HEK293 (cell line): ENCODE results near the gene POMP.

Experiments used
- ZNF121 ChIP-seq: fragments of 450-650 bp; formaldehyde crosslinking; IDR thresholded peaks from 2 replicates; pipeline ENCODE4 v1.5.1; 2016; ENCODE audit warnings: missing biosample characterization, missing genetic modification characterization
- ZNF239 ChIP-seq: fragments of 450-650 bp; formaldehyde crosslinking; IDR thresholded peaks from 2 replicates; pipeline ENCODE4 v1.5.1; 2016; ENCODE audit warnings: missing biosample characterization, missing genetic modification characterization
- ZNF24 ChIP-seq: fragments of 450-650 bp; formaldehyde crosslinking; IDR thresholded peaks from 2 replicates; pipeline ENCODE4 v1.5.1; 2016; ENCODE audit warnings: missing biosample characterization, missing genetic modification characterization
- ZNF555 ChIP-seq: fragments of 450-650 bp; formaldehyde crosslinking; conservative IDR thresholded peaks from 2 replicates; pipeline ENCODE4 v1.5.1; 2017; ENCODE audit warnings: missing biosample characterization, mild to moderate bottlenecking, missing genetic modification characterization, inconsistent platforms
- ZNF571 ChIP-seq: fragments of 450-650 bp; formaldehyde crosslinking; IDR thresholded peaks from 2 replicates; pipeline ENCODE4 v1.5.0; 2017; ENCODE audit warnings: missing biosample characterization, missing genetic modification characterization
- ZNF776 ChIP-seq: fragments of 450-650 bp; formaldehyde crosslinking; IDR thresholded peaks from 2 replicates; pipeline ENCODE4 v1.5.0; 2017; ENCODE audit warnings: missing biosample characterization, missing genetic modification characterization, borderline replicate concordance
- ZNF785 ChIP-seq: fragments of 450-650 bp; formaldehyde crosslinking; IDR thresholded peaks from 2 replicates; pipeline ENCODE4 v1.5.1; 2016; ENCODE audit warnings: missing biosample characterization, missing genetic modification characterization
- ZNF837 ChIP-seq: fragments of 450-650 bp; formaldehyde crosslinking; IDR thresholded peaks from 2 replicates; pipeline ENCODE4 v1.5.1; 2016; ENCODE audit warnings: missing biosample characterization, missing genetic modification characterization
- TF ChIP-seq, protein P1 (sequence below): fragments of 450-650 bp; formaldehyde crosslinking; IDR thresholded peaks from 2 replicates; pipeline ENCODE4 v1.5.1; 2016; ENCODE audit warnings: missing biosample characterization, missing genetic modification characterization
- TF ChIP-seq, protein P2 (sequence below): fragments of 450-650 bp; formaldehyde crosslinking; IDR thresholded peaks from 2 replicates; pipeline ENCODE4 v1.5.1; 2016; ENCODE audit warnings: missing biosample characterization, missing genetic modification characterization
- TF ChIP-seq, protein P3 (sequence below): fragments of 450-650 bp; formaldehyde crosslinking; IDR thresholded peaks from 2 replicates; pipeline ENCODE4 v1.5.1; 2017; ENCODE audit warnings: missing biosample characterization, missing genetic modification characterization
- TF ChIP-seq, protein P4 (sequence below): fragments of 450-650 bp; formaldehyde crosslinking; conservative IDR thresholded peaks from 2 replicates; pipeline ENCODE4 v1.5.1; 2016; ENCODE audit warnings: low read depth, missing biosample characterization, missing genetic modification characterization
- TF ChIP-seq, protein P5 (sequence below): fragments of 450-650 bp; formaldehyde crosslinking; IDR thresholded peaks from 2 replicates; pipeline ENCODE4 v1.5.1; 2016; ENCODE audit warnings: missing biosample characterization, missing genetic modification characterization, low read depth

DNA sequence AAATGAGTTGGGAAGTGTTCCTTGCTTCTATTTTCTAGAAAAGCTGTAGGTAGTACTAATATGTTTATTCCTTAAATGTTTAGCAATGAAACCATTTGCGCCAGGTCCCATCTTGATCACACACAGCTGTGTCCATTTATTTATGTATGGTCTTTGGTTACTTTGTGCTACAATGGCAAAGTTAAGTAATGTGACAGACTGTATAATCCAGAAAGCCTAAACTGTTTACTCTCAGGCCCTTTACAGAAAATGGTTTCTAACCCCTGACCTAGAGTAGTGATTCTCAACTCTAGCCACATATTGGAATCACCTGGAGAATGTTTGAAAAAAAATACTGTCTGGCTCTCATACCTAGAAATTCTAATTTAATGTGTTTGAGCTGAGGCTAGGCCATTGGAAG is 38.5 kb downstream of the POMP start:
- TF ChIP-seq, protein P1, sequence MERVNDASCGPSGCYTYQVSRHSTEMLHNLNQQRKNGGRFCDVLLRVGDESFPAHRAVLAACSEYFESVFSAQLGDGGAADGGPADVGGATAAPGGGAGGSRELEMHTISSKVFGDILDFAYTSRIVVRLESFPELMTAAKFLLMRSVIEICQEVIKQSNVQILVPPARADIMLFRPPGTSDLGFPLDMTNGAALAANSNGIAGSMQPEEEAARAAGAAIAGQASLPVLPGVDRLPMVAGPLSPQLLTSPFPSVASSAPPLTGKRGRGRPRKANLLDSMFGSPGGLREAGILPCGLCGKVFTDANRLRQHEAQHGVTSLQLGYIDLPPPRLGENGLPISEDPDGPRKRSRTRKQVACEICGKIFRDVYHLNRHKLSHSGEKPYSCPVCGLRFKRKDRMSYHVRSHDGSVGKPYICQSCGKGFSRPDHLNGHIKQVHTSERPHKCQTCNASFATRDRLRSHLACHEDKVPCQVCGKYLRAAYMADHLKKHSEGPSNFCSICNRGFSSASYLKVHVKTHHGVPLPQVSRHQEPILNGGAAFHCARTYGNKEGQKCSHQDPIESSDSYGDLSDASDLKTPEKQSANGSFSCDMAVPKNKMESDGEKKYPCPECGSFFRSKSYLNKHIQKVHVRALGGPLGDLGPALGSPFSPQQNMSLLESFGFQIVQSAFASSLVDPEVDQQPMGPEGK (tag by site-specific recombination): no peak
- TF ChIP-seq, protein P2, sequence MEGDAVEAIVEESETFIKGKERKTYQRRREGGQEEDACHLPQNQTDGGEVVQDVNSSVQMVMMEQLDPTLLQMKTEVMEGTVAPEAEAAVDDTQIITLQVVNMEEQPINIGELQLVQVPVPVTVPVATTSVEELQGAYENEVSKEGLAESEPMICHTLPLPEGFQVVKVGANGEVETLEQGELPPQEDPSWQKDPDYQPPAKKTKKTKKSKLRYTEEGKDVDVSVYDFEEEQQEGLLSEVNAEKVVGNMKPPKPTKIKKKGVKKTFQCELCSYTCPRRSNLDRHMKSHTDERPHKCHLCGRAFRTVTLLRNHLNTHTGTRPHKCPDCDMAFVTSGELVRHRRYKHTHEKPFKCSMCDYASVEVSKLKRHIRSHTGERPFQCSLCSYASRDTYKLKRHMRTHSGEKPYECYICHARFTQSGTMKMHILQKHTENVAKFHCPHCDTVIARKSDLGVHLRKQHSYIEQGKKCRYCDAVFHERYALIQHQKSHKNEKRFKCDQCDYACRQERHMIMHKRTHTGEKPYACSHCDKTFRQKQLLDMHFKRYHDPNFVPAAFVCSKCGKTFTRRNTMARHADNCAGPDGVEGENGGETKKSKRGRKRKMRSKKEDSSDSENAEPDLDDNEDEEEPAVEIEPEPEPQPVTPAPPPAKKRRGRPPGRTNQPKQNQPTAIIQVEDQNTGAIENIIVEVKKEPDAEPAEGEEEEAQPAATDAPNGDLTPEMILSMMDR (tag by site-specific recombination): no peak
- no peak for TF ChIP-seq ZNF785 (tag by site-specific recombination)
- no peak for TF ChIP-seq ZNF121 (tag by site-specific recombination)
- TF ChIP-seq ZNF776: no peak
- TF ChIP-seq, protein P3, sequence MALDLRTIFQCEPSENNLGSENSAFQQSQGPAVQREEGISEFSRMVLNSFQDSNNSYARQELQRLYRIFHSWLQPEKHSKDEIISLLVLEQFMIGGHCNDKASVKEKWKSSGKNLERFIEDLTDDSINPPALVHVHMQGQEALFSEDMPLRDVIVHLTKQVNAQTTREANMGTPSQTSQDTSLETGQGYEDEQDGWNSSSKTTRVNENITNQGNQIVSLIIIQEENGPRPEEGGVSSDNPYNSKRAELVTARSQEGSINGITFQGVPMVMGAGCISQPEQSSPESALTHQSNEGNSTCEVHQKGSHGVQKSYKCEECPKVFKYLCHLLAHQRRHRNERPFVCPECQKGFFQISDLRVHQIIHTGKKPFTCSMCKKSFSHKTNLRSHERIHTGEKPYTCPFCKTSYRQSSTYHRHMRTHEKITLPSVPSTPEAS (tag by site-specific recombination): no peak
- no peak for TF ChIP-seq ZNF239 (tag by site-specific recombination)
- TF ChIP-seq ZNF24 (tag by site-specific recombination): no peak
- TF ChIP-seq, protein P4, sequence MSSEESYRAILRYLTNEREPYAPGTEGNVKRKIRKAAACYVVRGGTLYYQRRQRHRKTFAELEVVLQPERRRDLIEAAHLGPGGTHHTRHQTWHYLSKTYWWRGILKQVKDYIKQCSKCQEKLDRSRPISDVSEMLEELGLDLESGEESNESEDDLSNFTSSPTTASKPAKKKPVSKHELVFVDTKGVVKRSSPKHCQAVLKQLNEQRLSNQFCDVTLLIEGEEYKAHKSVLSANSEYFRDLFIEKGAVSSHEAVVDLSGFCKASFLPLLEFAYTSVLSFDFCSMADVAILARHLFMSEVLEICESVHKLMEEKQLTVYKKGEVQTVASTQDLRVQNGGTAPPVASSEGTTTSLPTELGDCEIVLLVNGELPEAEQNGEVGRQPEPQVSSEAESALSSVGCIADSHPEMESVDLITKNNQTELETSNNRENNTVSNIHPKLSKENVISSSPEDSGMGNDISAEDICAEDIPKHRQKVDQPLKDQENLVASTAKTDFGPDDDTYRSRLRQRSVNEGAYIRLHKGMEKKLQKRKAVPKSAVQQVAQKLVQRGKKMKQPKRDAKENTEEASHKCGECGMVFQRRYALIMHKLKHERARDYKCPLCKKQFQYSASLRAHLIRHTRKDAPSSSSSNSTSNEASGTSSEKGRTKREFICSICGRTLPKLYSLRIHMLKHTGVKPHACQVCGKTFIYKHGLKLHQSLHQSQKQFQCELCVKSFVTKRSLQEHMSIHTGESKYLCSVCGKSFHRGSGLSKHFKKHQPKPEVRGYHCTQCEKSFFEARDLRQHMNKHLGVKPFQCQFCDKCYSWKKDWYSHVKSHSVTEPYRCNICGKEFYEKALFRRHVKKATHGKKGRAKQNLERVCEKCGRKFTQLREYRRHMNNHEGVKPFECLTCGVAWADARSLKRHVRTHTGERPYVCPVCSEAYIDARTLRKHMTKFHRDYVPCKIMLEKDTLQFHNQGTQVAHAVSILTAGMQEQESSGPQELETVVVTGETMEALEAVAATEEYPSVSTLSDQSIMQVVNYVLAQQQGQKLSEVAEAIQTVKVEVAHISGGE: no peak
- TF ChIP-seq ZNF837 (tag by site-specific recombination): no peak
- TF ChIP-seq ZNF571: no peak
- TF ChIP-seq, protein P5, sequence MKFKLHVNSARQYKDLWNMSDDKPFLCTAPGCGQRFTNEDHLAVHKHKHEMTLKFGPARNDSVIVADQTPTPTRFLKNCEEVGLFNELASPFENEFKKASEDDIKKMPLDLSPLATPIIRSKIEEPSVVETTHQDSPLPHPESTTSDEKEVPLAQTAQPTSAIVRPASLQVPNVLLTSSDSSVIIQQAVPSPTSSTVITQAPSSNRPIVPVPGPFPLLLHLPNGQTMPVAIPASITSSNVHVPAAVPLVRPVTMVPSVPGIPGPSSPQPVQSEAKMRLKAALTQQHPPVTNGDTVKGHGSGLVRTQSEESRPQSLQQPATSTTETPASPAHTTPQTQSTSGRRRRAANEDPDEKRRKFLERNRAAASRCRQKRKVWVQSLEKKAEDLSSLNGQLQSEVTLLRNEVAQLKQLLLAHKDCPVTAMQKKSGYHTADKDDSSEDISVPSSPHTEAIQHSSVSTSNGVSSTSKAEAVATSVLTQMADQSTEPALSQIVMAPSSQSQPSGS (tag by site-specific recombination): no peak
- TF ChIP-seq ZNF555: no peak
